ENCODE measurements around the gene AMD1. TPM values are rescaled to one million over a fixed set of nuclear protein-coding genes. Genes with fewer than 3 reads are reported as not detected.
A peak's percentile ranks its signal among the peaks of the same experiment; 100 is the strongest.
"Not testable (repeated sequence)": the region's sequence is repeated elsewhere in the genome, so short reads cannot be mapped to it uniquely, and the experiment has no call there.

Gene AMD1
- 52.0 TPM for polyA plus RNA-seq (2013, experiment 1 of 2; ENCODE audit: insufficient read length)
- polyA plus RNA-seq (2013, experiment 2 of 2; ENCODE audit: insufficient read length): 52.2 TPM

DNA sequence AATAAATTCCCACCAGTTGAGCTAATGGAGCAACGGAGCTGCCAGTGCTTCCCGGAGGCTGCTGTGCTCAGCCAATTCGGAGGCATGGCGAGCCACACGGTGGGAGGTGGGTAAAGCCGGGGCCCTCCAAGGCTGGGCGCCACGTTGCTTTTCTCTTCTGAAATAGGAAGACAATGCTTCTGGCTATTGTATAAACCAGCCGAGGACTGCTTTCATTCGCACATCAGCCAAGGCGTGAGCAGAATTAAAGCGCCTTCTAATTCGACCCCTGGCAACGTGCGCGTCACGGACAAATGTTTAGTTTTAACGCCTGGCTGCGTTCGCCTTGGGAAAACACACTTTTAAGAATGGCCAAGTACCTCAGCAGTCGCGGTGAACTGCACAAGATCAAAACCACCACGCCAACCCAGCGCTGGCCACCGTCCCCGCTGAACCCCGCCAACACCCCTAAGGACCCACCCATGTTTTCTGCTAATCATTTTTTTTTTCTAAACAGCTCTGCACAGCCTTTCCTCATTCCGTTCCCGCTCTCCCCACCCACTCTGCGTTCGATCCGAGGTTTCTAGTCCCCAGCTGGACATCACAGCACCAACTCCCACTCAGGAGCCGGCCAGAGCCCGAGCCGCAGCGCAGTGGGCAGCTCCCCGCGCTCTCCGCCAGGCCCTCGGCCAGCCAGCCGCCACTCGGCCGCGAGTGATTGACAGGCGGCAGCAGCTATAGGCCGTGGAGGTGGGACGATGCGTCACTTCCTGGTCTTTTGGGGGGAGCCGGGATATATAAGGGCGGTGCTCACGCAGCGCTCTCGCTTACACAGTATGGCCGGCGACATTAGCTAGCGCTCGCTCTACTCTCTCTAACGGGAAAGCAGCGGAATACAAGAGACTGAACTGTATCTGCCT is at the start of gene AMD1:
AMD1 (plus strand) TSS at position 805 of the 899 bp plus-strand sequence. CDS start 321 bp downstream, outside the sequence.
- DNase-seq: peak; percentile 98

DNA sequence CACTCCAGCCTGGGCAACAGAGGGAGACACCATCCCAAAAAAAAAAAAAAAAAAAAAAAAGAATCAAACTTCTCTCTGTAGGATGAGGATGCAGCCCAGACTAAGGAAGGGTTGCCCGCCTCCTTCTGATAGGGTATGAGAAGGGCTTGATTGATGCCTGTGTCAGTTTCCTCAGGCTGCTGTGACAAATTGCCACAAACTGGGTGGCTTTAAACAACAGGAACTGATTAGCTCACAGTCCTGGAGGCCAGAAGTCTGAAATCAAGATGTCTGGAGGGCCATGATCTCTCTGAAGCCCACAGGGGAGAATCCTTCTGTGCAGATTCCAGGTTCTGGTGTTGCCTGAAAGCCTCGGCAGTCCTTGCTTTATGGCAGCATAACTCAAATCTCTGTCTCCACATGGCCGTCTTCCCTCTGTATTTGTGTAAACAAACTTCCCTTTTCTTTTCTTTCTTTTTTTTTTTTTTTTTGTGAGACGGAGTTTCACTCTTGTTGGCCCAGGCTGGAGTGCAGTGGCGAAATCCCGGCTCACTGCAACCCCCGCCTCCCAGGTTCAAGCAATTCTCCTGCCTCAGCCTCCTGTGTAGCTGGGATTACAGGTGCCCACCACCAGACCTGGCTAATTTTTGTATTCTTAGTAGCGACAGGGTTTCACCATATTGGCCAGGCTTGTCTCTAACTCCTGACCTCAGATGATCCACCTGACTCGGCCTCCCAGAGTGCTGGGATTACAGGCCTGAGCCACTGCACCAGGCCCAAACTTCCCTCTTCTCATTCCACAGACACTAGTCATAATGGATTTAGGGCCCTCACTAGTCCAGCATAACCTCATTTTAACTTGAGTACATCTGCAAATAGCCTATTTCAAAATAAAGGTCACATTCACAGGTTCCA is 48.1 kb upstream of the AMD1 start:
- no peak for DNase-seq

DNA sequence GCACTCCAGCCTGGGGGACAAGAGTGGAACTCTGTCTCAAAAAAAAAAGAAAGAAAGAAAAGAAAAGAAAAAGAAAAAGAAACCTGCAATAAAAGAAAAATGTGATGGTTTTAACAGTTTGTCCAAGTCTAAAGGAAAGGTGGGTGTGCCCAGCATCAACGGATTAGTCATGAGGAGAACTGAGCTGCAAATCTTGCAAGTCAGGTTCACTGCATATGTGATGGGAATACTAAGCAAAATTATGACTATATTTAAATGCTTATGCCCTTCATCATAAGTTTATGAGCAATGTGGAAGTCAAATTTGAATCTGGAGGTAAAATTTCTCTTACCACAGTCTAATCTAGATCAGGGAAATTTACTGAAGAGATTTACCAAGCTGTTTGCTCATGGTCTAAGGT is 46.2 kb upstream of the AMD1 start:
- peak; percentile 7 for DNase-seq

DNA sequence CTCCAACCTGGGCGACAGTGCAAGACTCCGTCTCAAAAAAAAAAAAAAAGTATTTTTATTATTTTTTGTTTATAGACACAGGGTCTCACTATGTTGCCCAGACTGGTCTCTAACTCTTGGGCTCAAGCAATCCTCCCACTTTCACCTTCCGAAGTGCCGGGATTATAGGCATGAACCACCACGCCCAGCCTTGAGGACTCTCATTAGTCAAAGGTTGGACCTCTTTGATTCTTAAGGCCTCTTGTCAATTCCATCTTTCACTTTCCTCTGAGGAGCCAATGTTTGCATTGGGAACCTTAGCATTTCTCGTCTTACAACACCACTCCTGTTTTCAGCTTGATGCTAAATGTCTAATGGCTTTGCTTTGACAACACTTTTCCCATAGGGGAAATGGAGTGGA is 43.2 kb upstream of the AMD1 start:
- no peak for DNase-seq

DNA sequence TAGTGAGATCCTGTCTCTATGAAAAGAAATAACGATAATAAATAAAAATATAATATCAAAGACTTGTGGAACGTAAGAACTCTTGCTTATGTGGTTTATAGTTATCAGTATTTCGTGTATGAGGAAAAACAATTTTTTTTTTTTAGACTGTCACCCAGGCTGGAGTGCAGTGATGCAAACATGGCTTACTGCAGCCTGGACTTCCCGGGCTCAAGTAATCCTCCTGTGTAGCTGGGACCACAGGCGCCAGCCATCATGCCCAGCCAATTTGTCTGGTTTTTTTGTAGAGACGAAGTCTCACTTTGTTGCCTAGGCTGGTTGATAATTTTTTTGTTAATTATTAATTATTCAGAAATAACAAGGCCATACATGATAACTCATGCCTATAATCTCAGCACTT is 40.8 kb upstream of the AMD1 start:
- DNase-seq: no peak

DNA sequence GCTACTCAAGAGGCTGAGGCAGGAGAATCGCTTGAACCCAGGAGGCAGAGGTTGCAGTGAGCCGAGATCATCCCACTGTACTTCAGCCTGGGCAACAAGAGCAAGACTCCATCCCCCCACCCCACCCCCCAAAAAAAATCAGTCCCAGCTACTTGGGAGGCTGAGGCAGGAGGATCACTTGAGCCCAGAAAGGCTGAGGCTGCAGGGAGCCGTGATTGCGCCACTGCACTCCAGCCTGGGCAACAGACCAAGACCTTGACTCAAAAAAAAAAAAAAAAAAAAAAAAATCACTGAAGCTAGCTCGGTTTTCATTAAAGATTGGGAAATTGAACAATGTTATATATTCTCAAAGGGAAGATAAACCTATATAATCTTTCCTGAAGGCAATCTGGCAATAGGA is 38.8 kb upstream of the AMD1 start:
- DNase-seq: not testable (repeated sequence)

DNA sequence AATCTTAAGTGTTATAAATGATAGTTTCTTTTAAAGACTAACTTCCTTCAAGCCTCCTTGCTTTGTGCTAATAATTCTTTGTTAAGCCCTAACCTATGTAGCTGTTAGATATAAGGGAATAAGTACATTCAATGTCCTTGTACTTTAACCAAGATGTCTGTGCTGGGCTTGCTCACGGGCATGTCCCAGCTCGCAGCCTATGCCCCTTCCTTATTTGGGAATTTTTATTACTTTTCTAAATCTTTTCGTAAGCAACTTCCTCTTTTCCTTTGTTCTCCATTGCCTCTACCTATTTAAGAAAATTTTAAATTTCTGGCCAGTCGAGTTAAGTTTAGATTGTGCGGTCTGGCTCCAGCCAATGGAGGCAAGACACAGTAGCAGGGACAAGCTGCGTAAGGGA is 33.3 kb upstream of the AMD1 start:
- no peak for DNase-seq

DNA sequence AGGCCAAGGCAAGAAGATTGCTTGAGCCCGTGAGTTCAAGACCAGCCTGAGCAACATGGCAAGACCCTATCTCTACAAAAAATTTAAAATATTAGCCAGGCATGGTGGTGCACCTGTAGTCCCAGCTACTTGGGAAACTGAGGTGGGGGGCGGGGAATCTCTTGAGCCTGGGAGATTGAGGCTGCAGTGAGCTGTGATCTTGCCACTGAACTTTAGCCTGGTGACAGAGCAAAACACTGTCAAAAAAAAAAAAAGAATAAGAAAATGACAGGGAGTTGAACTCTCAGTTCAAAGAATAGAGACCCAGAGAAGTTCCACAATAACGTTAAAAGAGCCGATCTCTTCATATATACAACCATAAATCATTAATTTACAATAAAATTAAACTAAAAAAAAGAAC is 24.8 kb upstream of the AMD1 start:
- no peak for DNase-seq

DNA sequence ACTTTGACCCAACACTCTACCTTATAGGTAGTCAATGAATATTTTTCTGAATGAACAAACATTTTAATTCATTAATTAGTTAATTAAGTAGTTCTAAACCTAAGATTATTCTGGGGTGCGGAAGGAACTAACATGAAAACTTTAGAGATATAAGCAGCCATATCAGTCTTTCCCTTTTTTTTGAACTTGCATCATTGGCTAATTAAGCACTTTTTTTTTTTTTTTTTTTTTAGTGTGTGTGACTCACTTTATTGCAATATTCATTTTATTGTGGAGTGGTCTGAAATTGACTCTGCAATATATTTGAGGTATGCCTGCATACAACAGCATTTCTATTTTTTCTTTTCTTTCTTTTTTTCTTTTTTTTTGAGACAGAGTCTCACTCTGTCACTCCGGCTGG is 21.8 kb upstream of the AMD1 start:
- no peak for DNase-seq

DNA sequence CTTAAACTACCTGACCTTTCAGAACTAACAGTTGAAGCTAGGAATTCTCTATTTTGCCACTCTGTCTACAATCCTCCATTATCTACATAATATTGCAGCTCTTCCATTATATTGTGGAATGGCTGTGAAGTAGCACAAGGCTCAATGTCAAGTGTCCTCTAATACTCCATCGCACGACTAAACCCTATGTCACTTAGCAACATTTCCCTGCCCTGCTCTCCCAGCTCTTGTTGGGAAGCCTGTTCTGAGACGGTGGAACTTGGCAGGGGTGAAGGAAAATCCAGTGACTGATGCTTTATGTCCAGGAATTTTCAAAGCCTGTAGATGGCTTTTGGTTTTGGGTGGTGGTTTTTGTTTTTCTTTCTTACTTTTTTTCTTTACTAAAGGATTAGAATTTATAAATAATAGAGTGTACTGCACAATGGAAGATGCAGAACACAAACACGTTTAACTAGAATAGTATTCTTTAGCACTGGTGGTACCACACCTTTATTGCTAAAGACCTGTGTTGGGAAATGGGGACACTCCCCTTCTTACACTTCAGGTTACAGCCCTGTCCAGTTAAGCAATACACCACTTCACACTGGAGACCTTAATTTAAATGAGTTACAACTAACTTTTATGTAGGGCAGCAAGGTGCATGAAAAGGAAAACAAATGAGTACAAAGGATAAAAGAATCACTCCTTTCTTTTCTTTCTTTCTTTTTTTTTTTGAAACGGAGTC is 20.7 kb upstream of the AMD1 start:
- DNase-seq: no peak

DNA sequence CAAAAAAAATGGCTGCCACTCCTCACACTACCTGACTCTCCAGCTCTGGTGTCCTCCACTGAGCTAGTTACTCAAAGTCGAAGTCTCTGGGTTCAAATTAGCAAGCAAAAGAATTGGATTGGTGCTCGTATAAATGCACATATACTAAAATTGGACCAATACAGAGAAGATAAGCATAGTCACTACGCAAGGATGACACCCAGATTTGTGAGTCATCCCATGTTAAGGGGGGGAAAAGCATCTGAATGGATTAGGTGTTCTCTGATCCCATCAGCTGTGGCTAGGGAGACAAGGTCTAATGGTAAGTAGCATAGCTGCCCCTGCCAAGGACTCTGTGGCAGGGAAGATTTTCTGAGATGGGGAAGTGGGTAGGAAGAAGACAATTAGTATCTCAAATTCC is 18.3 kb upstream of the AMD1 start:
- no peak for DNase-seq

DNA sequence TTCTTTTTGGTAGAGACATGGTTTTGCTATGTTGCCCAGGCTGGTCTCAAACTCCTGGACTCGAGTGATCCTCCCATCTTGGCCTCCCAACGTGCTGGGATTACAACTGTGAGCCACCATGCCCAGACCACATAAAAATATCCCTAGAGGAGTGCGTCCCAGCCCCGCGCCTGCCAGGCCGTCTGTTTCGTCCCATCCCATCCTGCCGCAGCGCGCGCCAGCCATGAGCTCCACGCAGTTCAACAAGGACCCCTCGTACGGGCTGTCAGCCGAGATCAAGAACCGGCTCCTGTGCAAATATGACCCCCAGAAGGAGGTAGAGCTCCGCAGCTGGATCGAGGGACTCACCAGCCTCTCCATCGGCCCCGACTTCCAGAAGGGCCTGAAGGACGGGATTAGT is 16.6 kb upstream of the AMD1 start:
- no peak for DNase-seq

DNA sequence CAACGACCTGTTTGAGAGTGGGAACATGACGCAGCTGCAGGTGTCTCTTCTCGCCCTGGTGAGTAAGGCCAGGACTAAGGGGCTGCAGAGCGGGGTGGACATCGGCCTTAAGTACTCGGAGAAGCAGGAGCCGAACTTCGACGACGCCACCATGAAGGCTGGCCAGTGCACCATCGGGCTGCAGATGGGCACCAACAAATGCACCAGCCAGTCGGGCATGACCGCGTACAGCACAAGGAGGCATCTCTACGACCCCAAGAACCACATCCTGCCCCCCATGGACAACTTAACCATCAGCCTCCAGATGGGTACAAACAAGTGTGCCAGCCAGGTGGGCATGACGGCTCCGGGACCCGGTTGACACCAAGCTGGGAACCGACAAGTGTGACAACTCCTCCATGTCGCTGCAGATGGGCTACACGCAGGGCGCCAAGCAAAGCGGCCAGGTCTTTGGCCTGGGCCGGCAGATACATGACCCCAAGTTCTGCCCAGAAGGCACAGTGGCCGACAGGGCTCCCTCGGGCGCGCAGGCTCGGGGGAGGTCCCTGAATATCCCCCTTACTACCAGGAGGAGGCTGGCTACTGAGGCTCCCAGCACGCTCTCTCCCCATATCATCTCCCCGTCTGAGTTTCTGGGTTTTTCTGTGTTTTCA is 15.9 kb upstream of the AMD1 start:
- DNase-seq: no peak

DNA sequence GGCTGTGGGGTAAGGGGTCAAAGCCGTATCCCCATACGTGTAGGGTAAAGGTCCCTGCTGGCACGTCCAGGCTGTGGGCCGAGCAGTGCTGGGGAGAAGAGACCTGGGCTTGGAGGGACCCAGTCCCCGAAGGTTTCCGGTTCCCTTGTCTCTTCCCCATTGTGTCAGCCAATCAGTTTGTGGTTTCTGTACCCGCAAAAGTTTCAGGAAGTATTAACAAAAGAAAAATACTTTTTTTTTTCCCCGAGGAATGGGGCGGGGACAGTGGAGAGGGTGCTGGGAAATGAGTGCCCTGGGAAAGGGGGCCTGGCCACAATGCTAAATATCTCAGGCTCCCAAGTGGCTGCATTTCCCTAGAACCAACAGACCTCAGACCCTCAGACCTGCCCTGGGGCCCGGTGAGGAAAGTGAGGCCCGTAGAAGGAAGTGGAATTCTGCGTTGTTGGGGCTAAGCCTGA is 15.2 kb upstream of the AMD1 start:
- no peak for DNase-seq

DNA sequence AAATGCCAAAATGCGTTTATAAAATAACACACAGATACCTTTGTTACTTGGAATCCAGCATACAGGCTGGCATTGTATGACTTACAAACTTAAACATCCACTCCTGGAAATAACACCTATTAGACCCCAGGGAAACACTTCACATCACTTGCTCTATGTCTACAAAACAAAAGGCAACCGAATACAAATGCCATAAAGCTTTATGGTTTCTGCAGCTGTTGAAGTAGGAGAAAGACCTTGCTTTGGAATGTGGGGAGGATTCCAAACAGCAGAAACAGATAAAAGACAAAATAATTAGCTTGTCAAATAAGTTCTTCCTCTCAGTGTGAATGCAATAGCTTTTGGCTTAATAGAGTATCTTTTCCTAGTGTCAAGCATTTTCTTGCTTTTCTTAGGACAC is 9.8 kb upstream of the AMD1 start:
- DNase-seq: no peak

DNA sequence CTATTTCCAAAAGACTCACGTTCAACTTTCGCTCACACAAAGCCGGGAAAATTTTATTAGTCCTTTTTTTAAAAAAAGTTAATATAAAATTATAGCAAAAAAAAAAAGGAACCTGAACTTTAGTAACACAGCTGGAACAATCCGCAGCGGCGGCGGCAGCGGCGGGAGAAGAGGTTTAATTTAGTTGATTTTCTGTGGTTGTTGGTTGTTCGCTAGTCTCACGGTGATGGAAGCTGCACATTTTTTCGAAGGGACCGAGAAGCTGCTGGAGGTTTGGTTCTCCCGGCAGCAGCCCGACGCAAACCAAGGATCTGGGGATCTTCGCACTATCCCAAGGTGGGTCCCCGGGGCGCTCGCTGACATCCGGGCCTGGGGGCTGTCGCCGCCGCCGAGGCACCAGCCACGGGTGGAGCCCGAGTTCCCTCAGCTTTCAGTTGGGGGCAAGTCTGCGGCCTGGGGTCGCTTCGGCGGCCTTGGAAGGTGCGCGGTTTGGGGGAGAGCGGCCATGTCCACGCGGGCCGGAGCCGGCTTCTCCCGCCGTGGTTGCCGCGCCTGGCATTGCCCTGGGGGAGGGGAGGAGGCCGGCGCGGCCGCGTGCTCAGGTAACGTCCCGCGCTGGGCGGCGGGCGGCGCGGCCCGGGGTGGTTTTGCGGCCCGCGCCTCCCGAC is 429 bp downstream of the AMD1 start:
- peak; percentile 15 for DNase-seq

DNA sequence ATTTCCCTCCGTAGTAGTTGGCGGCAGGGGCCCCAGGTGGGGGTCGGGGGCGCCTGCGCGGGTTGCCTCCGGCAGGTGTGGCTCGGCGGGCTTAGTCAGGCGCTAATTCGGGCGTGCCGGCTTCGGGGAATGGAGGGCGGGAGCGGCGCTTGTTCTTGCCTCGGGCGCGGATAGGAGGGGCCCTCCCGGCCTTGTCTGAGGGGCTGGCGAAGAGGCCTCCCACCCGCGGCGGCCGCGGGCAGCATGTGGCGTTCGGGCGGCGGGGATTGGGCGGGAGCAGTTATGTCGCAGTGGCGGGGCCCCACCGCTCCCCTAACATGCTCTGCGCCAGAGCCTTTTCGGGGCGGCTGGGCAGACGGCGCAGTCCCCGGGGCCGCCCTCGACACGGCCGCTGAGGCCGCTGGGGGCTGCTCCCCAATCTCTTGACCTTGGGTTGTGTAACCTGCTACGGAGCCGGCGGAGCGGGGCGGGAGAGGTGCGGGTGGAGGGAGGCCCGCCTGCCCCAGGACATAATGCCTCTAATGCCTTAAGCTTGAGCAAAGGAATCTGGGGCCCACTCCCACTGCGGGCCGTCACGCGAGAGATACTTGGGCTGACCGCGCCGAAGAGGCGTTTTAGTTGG is 1.1 kb downstream of the AMD1 start:
- peak; percentile 18 for DNase-seq

DNA sequence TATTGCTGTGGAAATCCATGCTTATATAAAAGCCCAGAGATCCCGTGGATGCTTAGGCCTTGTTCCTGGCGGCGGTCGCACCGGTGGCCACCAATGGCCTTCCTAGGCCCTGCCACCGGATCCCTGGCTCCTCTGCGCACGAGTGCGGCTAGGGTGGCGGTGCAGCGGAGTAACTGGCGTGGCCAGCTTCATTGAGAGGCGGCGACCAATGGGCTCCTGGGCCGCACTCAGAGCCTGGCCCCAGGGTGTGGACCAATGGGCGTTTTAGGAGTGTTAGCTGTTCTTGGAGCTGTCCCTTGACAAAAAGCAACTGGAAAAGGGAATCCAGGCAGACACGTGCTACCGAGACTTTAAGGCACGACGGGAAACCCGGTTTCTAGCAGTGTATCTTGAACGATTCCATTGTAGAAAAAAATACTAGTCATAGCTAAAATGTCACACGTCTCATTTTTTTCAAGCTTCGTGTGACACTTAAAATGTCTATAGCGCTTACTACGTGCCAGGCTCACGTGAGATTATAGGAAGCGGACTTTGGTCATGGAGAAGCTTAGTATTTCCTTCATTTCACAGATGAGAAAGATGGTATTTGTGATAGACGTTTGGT is 1.7 kb downstream of the AMD1 start:
- DNase-seq: peak; percentile 88

DNA sequence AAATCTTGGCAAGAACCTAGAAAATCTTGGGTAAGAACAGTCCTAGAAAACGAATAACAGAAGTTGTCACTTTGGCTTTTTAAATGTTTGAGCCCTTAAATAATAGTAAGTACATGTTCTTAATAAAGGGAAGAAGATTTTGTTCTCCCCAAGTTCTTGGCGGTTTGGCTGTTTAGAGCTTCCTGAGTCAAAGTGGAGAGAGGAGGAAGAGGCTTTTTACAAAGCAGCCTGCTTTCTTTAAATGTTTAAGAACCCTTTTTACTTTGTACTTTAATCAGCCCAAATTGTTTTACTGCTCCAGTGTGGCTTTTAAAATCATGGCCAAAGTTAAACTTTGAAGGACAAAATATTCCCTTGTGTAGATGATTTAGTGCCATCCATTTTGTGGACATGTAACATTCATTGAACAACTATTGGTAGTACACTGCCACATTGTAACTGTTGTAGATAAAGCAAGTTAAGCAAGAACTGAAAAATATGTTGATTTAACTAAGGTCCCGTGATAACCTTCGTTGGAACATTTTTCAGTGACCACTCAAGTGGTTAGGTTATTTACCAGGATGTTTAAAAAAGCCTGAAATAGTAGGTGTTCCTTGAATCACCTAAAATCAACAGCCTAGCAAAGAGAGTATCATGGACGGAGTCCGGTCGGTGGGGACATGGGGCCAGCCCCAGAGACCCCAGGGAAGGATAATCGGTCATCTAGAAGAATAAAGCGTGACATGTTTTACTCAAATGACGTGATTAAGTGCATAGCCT is 2.4 kb downstream of the AMD1 start:
- DNase-seq: no peak

DNA sequence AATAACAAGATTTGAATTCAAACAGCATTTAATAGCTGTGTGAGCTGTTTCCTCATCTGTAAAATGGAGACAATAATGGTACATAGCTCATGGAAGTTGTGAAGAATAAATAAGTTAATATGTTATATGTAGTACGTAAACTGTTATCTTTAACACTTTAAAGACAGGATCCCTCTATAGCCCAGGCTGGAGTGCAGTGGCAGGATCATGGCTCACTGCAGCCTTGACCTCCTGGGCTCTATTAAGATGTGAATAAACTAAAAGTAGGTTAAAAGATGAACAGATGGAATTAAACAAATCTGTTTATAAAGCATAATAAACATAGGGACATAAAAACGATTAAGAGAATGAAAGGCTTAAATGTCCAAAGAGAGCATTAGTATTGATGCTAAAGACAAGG is 3.0 kb downstream of the AMD1 start:
- DNase-seq: no peak
